Measurements from ENCODE around the gene DAB2.
"Not testable (repeated sequence)": the region's sequence is repeated elsewhere in the genome, so short reads cannot be mapped to it uniquely, and the experiment has no call there.

Gene DAB2

GRCh38 chr5:39340506-39340905 is 84.3 kb downstream of the DAB2 start:
- H3K4me3 ChIP-seq (ENCODE audit: low read depth, low read length) = no peak overlapping the region
- no peak for TF ChIP-seq CTCF (IDR thresholded peaks at IDR 0.05; ENCODE audit: low read depth, low read length)
- no peak for DNase-seq (ENCODE audit: low read depth, low spot score)
- in situ Hi-C loops (cut with HindIII; ENCODE audit: low sequenced_read_pairs) = no loop called here

- in situ Hi-C loops (cut with HindIII; ENCODE audit: low sequenced_read_pairs) = no loop called here
- DNase-seq (ENCODE audit: low read depth, low spot score) = no peak
- H3K4me3 ChIP-seq (ENCODE audit: low read depth, low read length) = no peak overlapping the region
- no peak for TF ChIP-seq CTCF (IDR thresholded peaks at IDR 0.05; ENCODE audit: low read depth, low read length)
Measured at GRCh38 chr5:39337252-39337915, 87.4 kb downstream of the DAB2 start.

GRCh38 chr5:39334296-39334695 is 90.5 kb downstream of the DAB2 start:
- in situ Hi-C loops (cut with HindIII; ENCODE audit: low sequenced_read_pairs); DNase-seq (ENCODE audit: low read depth, low spot score); H3K4me3 ChIP-seq (ENCODE audit: low read depth, low read length): not testable (repeated sequence)

GRCh38 chr5:39333104-39333503 is 91.7 kb downstream of the DAB2 start:
- H3K4me3 ChIP-seq (ENCODE audit: low read depth, low read length) = no peak overlapping the region
- no peak for DNase-seq (ENCODE audit: low read depth, low spot score)
- in situ Hi-C loops (cut with HindIII; ENCODE audit: low sequenced_read_pairs) = no loop called here
- no peak for TF ChIP-seq CTCF (IDR thresholded peaks at IDR 0.05; ENCODE audit: low read depth, low read length)

- in situ Hi-C loops (cut with HindIII; ENCODE audit: low sequenced_read_pairs) = no loop called here
- no peak for DNase-seq (ENCODE audit: low read depth, low spot score)
- H3K4me3 ChIP-seq (ENCODE audit: low read depth, low read length) = no peak overlapping the region
- TF ChIP-seq CTCF (IDR thresholded peaks at IDR 0.05; ENCODE audit: low read depth, low read length) = no peak
Measured at GRCh38 chr5:39331861-39332381, 92.9 kb downstream of the DAB2 start.

GRCh38 chr5:39328731-39329130 is 96.0 kb downstream of the DAB2 start:
- DNase-seq (ENCODE audit: low read depth, low spot score) = no peak
- TF ChIP-seq CTCF (IDR thresholded peaks at IDR 0.05; ENCODE audit: low read depth, low read length) = no peak
- in situ Hi-C loops (cut with HindIII; ENCODE audit: low sequenced_read_pairs) = no loop called here
- H3K4me3 ChIP-seq (ENCODE audit: low read depth, low read length) = no peak overlapping the region

- no peak for TF ChIP-seq CTCF (IDR thresholded peaks at IDR 0.05; ENCODE audit: low read depth, low read length)
- in situ Hi-C loops (cut with HindIII; ENCODE audit: low sequenced_read_pairs) = no loop called here
- no peak overlapping the region for H3K4me3 ChIP-seq (ENCODE audit: low read depth, low read length)
- DNase-seq (ENCODE audit: low read depth, low spot score) = no peak
Measured at GRCh38 chr5:39323542-39323941, 101.2 kb downstream of the DAB2 start.
